Caco-2 (cell line): ENCODE measurements around the gene GPR137B. TPM values are rescaled to one million over a fixed set of nuclear protein-coding genes. Genes with fewer than 3 reads are reported as not detected.

Source experiments
- BruUV-seq: library from RNA; stranded (reverse); fragments of 400-500 nt; replicated peaks from 2 replicates; lab custom pipeline; 2021; lab: Mats Ljungman, UMichigan
- CTCF ChIA-PET: fragments of 300-600 bp; sonication (Branson Sonifier 250); formaldehyde crosslinking; loops from one replicate; lab custom pipeline; 2022; ENCODE audit warnings: antibody characterized with exemption; lab: Charles Lee
- POLR2A ChIA-PET: fragments of 300-600 bp; sonication (Branson Sonifier 250); formaldehyde crosslinking; loops from one replicate; lab custom pipeline; 2022; ENCODE audit warnings: antibody characterized with exemption; lab: Charles Lee
- DNase-seq, 2 experiments: peaks; one replicate each; pipeline versions ENCODE4 v3.0.0 to v3.0.0-alpha.2; 2020 to 2022
- H3K27me3 ChIP-seq: replicated peaks from 2 replicates; pipeline ENCODE4 v1.6.0; 2011; ENCODE audit warnings: low read length; ENCODE audit not compliant: control insufficient read depth, insufficient read depth
- H3K36me3 ChIP-seq: 2 replicates; pipeline ENCODE4 v1.5.1; 2011; ENCODE audit warnings: low read length; ENCODE audit not compliant: control insufficient read depth, insufficient read depth
- H3K4me1 ChIP-seq: fragments of 250-450 bp; sonication (Bioruptor Pico); 2 replicates; pipeline ENCODE4 v1.5.1; 2020; ENCODE audit warnings: mild to moderate bottlenecking
- H3K4me3 ChIP-seq: 2 replicates; pipeline ENCODE4 v1.5.1; 2011; ENCODE audit warnings: low read depth, mild to moderate bottlenecking, control low read depth, low read length
- H3K9me3 ChIP-seq: fragments of 250-450 bp; sonication (Bioruptor Pico); 2 replicates; pipeline ENCODE4 v1.5.1; 2020; ENCODE audit warnings: mild to moderate bottlenecking, moderate library complexity
- H3K27ac Mint-ChIP-seq: one replicate; pipeline ENCODE4 v1.8.0; 2022; ENCODE audit warnings: mixed read lengths; ENCODE audit not compliant: unreplicated experiment
- H3K27me3 Mint-ChIP-seq: one replicate; pipeline ENCODE4 v1.8.0; 2022; ENCODE audit warnings: mixed read lengths; ENCODE audit not compliant: insufficient read depth, unreplicated experiment
- H3K36me3 Mint-ChIP-seq: one replicate; pipeline ENCODE4 v1.8.0; 2022; ENCODE audit warnings: mild to moderate bottlenecking, mixed read lengths; ENCODE audit not compliant: insufficient read depth, unreplicated experiment
- H3K4me1 Mint-ChIP-seq: one replicate; pipeline ENCODE4 v1.8.0; 2022; ENCODE audit warnings: low read depth, mixed read lengths; ENCODE audit not compliant: unreplicated experiment
- H3K4me3 Mint-ChIP-seq: one replicate; pipeline ENCODE4 v1.8.0; 2022; ENCODE audit warnings: mild to moderate bottlenecking, moderate library complexity, mixed read lengths; ENCODE audit not compliant: unreplicated experiment
- H3K9me3 Mint-ChIP-seq: one replicate; pipeline ENCODE4 v1.8.0; 2022; ENCODE audit warnings: mixed read lengths; ENCODE audit not compliant: unreplicated experiment
- intact Hi-C: fragments of 100-400 bp; cut with micrococcal nuclease; formaldehyde crosslinking; loops from one replicate; pipeline ENCODE4 v1.10.0; 2022; ENCODE audit not compliant: unreplicated experiment
- total RNA-seq: library from RNA; stranded (reverse); gene quantifications from 2 replicates; pipeline ENCODE4 v1.2.3, GENCODE V29; 2022
- TF ChIP-seq, protein P1 (sequence below), 2 experiments: fragments of 200-600 bp in 1 of 2; IDR thresholded peaks; 1 replicate in 1 of 2; 2 replicates in 1 of 2; pipeline versions ENCODE4 v1.5.1 to v1.8.0; 2011 to 2022; ENCODE audit warnings: antibody characterized with exemption in 1 of 2, control low read depth in 1 of 2, inconsistent platforms in 1 of 2, low read depth in 1 of 2, low read length in 1 of 2, mild to moderate bottlenecking in 1 of 2, moderate library complexity in 1 of 2; ENCODE audit not compliant: insufficient read depth in 1 of 2, severe bottlenecking in 1 of 2, unreplicated experiment in 1 of 2

The GPR137B gene
- total RNA-seq, 1 experiment from 2014 or later, result 5.9 TPM

DNA sequence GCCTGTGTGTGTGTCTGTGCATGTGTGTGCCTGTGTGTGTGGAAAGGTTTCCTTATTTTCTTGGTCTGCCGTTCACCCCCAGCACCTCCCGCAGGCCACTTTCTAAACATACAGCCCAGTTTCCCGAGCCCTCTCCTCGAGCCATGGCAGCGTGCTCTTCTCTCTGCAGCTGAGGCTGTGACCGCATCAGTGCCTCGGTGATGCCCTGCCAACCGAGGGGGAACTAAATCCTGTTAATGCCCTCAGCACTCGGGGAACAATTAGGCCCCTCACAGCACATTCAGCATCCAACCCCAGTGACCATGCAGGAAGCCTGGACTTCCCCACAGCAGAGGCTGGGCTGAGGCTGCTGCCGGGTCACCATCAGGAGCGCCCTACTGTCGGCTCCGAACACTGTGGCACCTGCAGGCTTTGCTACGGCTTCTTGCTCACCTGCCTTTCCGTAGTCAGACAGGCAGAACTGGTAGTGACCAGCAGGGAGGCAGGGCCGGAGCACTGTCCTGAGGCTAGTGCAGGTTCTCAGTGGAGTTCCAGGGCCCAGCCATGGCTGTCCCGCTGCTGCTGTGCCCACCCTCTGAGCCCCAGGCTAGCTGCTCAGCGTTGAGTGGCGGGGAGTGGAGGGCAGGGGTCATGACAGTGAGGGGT lies 8.1 kb downstream of the GPR137B start:
- intact Hi-C loops, result no loop called here
- Mint-ChIP-seq H3K9me3 (no peaks in the 10 kb centered on the region), H3K4me3 (no peak overlapping the region), H3K4me1 (no peaks in the 10 kb centered on the region), H3K36me3 (no peaks in the 10 kb centered on the region), H3K27ac (no peak overlapping the region), H3K27me3 (no peaks in the 10 kb centered on the region)
- Histone ChIP-seq H3K9me3 (no peaks in the 10 kb centered on the region), H3K36me3 (no peaks in the 10 kb centered on the region), H3K4me3 (no peak overlapping the region), H3K27me3 (no peaks in the 10 kb centered on the region), H3K4me1 (no peaks in the 10 kb centered on the region)
- BruUV-seq, result no TSS peak
- TF ChIP-seq, protein P1, sequence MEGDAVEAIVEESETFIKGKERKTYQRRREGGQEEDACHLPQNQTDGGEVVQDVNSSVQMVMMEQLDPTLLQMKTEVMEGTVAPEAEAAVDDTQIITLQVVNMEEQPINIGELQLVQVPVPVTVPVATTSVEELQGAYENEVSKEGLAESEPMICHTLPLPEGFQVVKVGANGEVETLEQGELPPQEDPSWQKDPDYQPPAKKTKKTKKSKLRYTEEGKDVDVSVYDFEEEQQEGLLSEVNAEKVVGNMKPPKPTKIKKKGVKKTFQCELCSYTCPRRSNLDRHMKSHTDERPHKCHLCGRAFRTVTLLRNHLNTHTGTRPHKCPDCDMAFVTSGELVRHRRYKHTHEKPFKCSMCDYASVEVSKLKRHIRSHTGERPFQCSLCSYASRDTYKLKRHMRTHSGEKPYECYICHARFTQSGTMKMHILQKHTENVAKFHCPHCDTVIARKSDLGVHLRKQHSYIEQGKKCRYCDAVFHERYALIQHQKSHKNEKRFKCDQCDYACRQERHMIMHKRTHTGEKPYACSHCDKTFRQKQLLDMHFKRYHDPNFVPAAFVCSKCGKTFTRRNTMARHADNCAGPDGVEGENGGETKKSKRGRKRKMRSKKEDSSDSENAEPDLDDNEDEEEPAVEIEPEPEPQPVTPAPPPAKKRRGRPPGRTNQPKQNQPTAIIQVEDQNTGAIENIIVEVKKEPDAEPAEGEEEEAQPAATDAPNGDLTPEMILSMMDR (IDR thresholded peaks at IDR 0.05; ENCODE audit: insufficient read depth in 1 of 2, low read depth in 1 of 2, low read length in 1 of 2, severe bottlenecking in 1 of 2, unreplicated experiment in 1 of 2), result no peak
- ChIA-PET CTCF (no interaction called here), POLR2A (no interaction called here)
- no peak for DNase-seq

DNA sequence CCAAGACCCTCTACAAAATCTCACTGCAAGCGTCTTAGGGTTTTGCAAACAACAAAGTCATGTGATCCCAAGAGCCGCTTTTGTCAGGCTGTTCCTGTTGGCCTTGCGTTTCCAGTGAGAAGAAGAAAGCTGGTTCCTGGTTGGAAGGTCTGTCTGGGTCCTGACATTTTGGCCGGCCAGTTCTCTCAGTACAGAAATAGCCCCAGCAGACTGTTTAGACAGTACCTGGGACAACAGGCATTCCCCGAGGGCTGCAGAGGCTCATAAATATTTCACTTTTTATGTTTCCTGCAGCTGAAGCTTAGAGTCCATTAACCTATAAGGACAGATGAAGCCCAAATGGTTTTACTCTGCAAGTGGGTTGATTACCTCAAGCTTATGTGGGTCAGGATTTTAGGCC lies 8.6 kb downstream of the GPR137B start:
- TF ChIP-seq, protein P1 (IDR thresholded peaks at IDR 0.05; ENCODE audit: insufficient read depth in 1 of 2, low read depth in 1 of 2, low read length in 1 of 2, severe bottlenecking in 1 of 2, unreplicated experiment in 1 of 2), result no peak
- H3K4me3 ChIP-seq, result no peak overlapping the region
- no peaks in the 10 kb centered on the region for H3K4me1 Mint-ChIP-seq
- intact Hi-C loops, result no loop called here
- CTCF ChIA-PET, result interaction anchor here (0.7 kb wide), 1 partner anchor 37 kb away, joined by 4 read pairs; no protein-coding TSS in a partner anchor
- H3K27ac Mint-ChIP-seq, result no peak overlapping the region
- no peaks in the 10 kb centered on the region for H3K36me3 ChIP-seq
- H3K4me1 ChIP-seq, result no peaks in the 10 kb centered on the region
- H3K27me3 ChIP-seq, result no peaks in the 10 kb centered on the region
- no peaks in the 10 kb centered on the region for H3K27me3 Mint-ChIP-seq
- POLR2A ChIA-PET, result no interaction called here
- no peaks in the 10 kb centered on the region for H3K9me3 Mint-ChIP-seq
- no peaks in the 10 kb centered on the region for H3K36me3 Mint-ChIP-seq
- BruUV-seq, result no TSS peak
- no peak for DNase-seq
- no peaks in the 10 kb centered on the region for H3K9me3 ChIP-seq
- no peak overlapping the region for H3K4me3 Mint-ChIP-seq

DNA sequence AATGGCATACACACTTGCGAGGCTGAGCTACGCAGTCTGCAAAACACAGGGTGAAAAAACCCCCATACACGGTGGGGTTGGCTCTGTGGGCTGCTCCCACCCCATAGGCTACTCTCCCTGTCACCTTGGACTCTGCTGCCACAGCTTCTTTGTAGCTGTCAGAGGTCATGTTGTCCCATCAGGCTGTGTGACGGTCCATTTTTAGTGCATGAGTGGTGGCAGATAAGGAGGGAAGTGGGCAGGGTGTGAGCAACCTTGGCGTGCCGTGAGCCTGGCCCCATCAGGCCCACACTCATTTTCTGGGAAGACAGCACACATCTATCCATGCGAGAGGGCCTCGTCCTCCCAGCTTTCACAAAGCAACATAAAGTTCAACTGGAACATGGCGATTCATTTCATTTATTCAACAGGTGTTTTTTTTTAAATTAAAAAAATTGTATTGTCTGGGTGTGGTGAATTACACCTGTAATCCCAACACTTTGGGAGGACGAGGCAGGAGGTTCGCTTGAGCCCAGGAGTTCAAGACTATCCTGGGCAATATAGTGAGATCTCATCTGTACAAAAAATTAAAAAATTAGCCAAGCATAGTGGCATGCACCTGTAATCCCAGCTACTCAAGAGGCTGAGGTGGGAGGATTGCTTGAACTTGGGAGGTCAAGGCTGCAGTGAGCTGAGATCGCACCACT lies 9.5 kb downstream of the GPR137B start:
- no peaks in the 10 kb centered on the region for H3K36me3 Mint-ChIP-seq
- TF ChIP-seq, protein P1 (IDR thresholded peaks at IDR 0.05; ENCODE audit: insufficient read depth in 1 of 2, low read depth in 1 of 2, low read length in 1 of 2, severe bottlenecking in 1 of 2, unreplicated experiment in 1 of 2), result no peak
- intact Hi-C loops, result no loop called here
- Histone ChIP-seq H3K27me3 (no peaks in the 10 kb centered on the region), H3K4me1 (no peaks in the 10 kb centered on the region), H3K4me3 (no peak overlapping the region), H3K9me3 (no peaks in the 10 kb centered on the region), H3K36me3 (no peaks in the 10 kb centered on the region)
- H3K4me3 Mint-ChIP-seq, result no peak overlapping the region
- no peaks in the 10 kb centered on the region for H3K9me3 Mint-ChIP-seq
- ChIA-PET POLR2A (no interaction called here), CTCF (no interaction called here)
- H3K4me1 Mint-ChIP-seq, result no peaks in the 10 kb centered on the region
- no peaks in the 10 kb centered on the region for H3K27me3 Mint-ChIP-seq
- no peak for DNase-seq
- H3K27ac Mint-ChIP-seq, result no peak overlapping the region
- BruUV-seq, result no TSS peak
